SH-SY5Y (cell line): ENCODE data around the gene CLDN6.

Source experiments
- GATA2 ChIP-seq: IDR thresholded peaks from 2 replicates; pipeline ENCODE4 v1.6.1; 2011; ENCODE audit warnings: mild to moderate bottlenecking, low read depth, low read length
- GATA3 ChIP-seq: IDR thresholded peaks from 2 replicates; pipeline ENCODE4 v1.6.1; 2011; ENCODE audit warnings: low read depth, mild to moderate bottlenecking, low read length, moderate library complexity

- no peak for TF ChIP-seq GATA2
- TF ChIP-seq GATA3: no peak
Measured at GRCh38 chr16:3017344-3017743, 639 bp downstream of the CLDN6 start.
